Astrocyte (in vitro differentiated cells and primary cell): ENCODE data around the gene PPP3CA. TPM values are rescaled to one million over a fixed set of nuclear protein-coding genes. Genes with fewer than 3 reads are reported as not detected.

Experiments used
- DNase-seq: peaks from one replicate; pipeline ENCODE4 v3.0.0-alpha.2; 2010; ENCODE audit warnings: low read depth
- FAIRE-seq: peaks from 2 replicates; lab custom pipeline; 2011; peaks lifted over from hg19 to GRCh38; lab: Jason Lieb, UNC
- H2AFZ ChIP-seq: 2 replicates; pipeline ENCODE4 v1.6.0; 2012; ENCODE audit warnings: low read depth, low read length, inconsistent platforms
- H3K27ac ChIP-seq: 2 replicates; pipeline ENCODE4 v1.5.1; 2011; ENCODE audit warnings: low read depth, low read length, inconsistent platforms
- H3K27me3 ChIP-seq: 2 replicates; pipeline ENCODE4 v1.6.0; 2011; ENCODE audit warnings: low read length, inconsistent platforms; ENCODE audit not compliant: insufficient read depth
- H3K36me3 ChIP-seq: 2 replicates; pipeline ENCODE4 v1.5.1; 2011; ENCODE audit warnings: low read length, inconsistent platforms; ENCODE audit not compliant: insufficient read depth
- H3K4me1 ChIP-seq: 2 replicates; pipeline ENCODE4 v1.5.1; 2011; ENCODE audit warnings: low read length, inconsistent platforms; ENCODE audit not compliant: insufficient read depth
- H3K4me2 ChIP-seq: 2 replicates; pipeline ENCODE4 v1.6.0; 2012; ENCODE audit warnings: low read length, inconsistent platforms
- H3K4me3 ChIP-seq: 2 replicates; pipeline ENCODE4 v1.5.1; 2011; ENCODE audit warnings: low read depth, mild to moderate bottlenecking, low read length, inconsistent platforms; ENCODE audit not compliant: insufficient read depth
- H3K79me2 ChIP-seq: 2 replicates; pipeline ENCODE4 v1.6.0; 2012; ENCODE audit warnings: mild to moderate bottlenecking, low read length, inconsistent platforms; ENCODE audit not compliant: insufficient read depth
- H3K9ac ChIP-seq: 2 replicates; pipeline ENCODE4 v1.6.0; 2012; ENCODE audit warnings: mild to moderate bottlenecking, low read length, inconsistent platforms
- H3K9me3 ChIP-seq: 2 replicates; pipeline ENCODE4 v1.5.1; 2012; ENCODE audit warnings: low read depth, mild to moderate bottlenecking, low read length, inconsistent platforms; ENCODE audit not compliant: insufficient read depth
- H4K20me1 ChIP-seq: 2 replicates; pipeline ENCODE4 v1.6.0; 2012; ENCODE audit warnings: low read length, inconsistent platforms; ENCODE audit not compliant: insufficient read depth
- H3K27ac Mint-ChIP-seq: one replicate; pipeline ENCODE4 v1.8.0; 2021; ENCODE audit warnings: mild to moderate bottlenecking, mixed read lengths; ENCODE audit not compliant: unreplicated experiment
- H3K27me3 Mint-ChIP-seq: one replicate; pipeline ENCODE4 v1.8.0; 2021; ENCODE audit warnings: low read depth, mixed read lengths; ENCODE audit not compliant: unreplicated experiment
- H3K36me3 Mint-ChIP-seq: one replicate; pipeline ENCODE4 v1.8.0; 2021; ENCODE audit warnings: low read depth, mixed read lengths; ENCODE audit not compliant: unreplicated experiment
- H3K4me1 Mint-ChIP-seq: one replicate; pipeline ENCODE4 v1.8.0; 2021; ENCODE audit warnings: low read depth, mixed read lengths; ENCODE audit not compliant: unreplicated experiment
- H3K4me3 Mint-ChIP-seq: one replicate; pipeline ENCODE4 v1.8.0; 2021; ENCODE audit warnings: mild to moderate bottlenecking, moderate library complexity, mixed read lengths; ENCODE audit not compliant: unreplicated experiment
- H3K9me3 Mint-ChIP-seq: one replicate; pipeline ENCODE4 v1.8.0; 2021; ENCODE audit warnings: mild to moderate bottlenecking, mixed read lengths; ENCODE audit not compliant: unreplicated experiment
- EZH2 ChIP-seq: IDR thresholded peaks from 2 replicates; pipeline ENCODE4 v1.6.1; 2012; ENCODE audit warnings: mild to moderate bottlenecking, low read length, inconsistent platforms; ENCODE audit not compliant: insufficient read depth
- total RNA-seq: library from RNA; stranded (reverse); gene quantifications from 2 replicates; pipeline ENCODE4 v1.2.1, GENCODE V29; 2021
- TF ChIP-seq, protein P1 (sequence below): IDR thresholded peaks from 2 replicates; pipeline ENCODE4 v1.5.1; 2011; ENCODE audit warnings: low read depth, mild to moderate bottlenecking, inconsistent platforms, low read length, moderate library complexity; ENCODE audit not compliant: insufficient read depth

The PPP3CA gene
- total RNA-seq, 1 donor from 2014 or later: 101 TPM

DNA sequence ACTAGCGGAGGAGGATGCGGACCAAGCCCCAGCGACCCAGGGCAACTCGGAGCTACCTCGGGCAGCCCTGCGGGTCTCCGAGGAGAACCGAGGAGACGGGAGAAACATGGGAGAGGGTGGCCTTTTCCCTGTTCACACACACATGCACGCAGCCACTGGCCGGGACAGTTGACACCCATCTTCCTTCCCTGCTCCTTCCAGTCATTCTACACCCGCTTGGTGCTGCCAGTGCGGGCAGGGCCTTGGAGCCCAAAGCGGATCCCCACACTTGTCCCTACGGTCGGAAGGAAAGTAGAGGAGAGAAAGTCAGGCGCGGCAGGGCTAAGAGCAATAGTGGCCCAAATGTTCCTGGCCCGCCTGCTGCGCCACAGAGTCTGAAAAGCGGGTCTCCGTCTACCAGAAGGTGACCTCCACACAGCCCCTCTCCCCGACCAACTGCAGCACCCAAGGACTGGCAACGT is 1.1 kb upstream of the PPP3CA start:
- Histone ChIP-seq H3K4me1 (peaks cover 15% of the 10 kb centered on the region), H3K4me2 (peak overlapping the region; percentile 97), H3K9ac (peak overlapping the region; percentile 86), H3K27ac (peak overlapping the region; percentile 85), H3K4me3 (peak overlapping the region; percentile 81), H3K36me3 (no peaks in the 10 kb centered on the region), H4K20me1 (peaks cover 22% of the 10 kb centered on the region), H3K79me2 (peaks cover 28% of the 10 kb centered on the region), H2AFZ (peak overlapping the region; percentile 90), H3K9me3 (no peaks in the 10 kb centered on the region), H3K27me3 (no peaks in the 10 kb centered on the region)
- H3K4me1 Mint-ChIP-seq: peaks cover 13% of the 10 kb centered on the region
- peak overlapping the region; percentile 96 for H3K4me3 Mint-ChIP-seq
- TF ChIP-seq, protein P1, sequence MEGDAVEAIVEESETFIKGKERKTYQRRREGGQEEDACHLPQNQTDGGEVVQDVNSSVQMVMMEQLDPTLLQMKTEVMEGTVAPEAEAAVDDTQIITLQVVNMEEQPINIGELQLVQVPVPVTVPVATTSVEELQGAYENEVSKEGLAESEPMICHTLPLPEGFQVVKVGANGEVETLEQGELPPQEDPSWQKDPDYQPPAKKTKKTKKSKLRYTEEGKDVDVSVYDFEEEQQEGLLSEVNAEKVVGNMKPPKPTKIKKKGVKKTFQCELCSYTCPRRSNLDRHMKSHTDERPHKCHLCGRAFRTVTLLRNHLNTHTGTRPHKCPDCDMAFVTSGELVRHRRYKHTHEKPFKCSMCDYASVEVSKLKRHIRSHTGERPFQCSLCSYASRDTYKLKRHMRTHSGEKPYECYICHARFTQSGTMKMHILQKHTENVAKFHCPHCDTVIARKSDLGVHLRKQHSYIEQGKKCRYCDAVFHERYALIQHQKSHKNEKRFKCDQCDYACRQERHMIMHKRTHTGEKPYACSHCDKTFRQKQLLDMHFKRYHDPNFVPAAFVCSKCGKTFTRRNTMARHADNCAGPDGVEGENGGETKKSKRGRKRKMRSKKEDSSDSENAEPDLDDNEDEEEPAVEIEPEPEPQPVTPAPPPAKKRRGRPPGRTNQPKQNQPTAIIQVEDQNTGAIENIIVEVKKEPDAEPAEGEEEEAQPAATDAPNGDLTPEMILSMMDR: no peak
- no peak for TF ChIP-seq EZH2
- H3K27me3 Mint-ChIP-seq: no peaks in the 10 kb centered on the region
- FAIRE-seq (no peak), DNase-seq (no peak)
- H3K27ac Mint-ChIP-seq: peak overlapping the region; percentile 95
- peaks cover 3% of the 10 kb centered on the region for H3K36me3 Mint-ChIP-seq
- no peaks in the 10 kb centered on the region for H3K9me3 Mint-ChIP-seq

DNA sequence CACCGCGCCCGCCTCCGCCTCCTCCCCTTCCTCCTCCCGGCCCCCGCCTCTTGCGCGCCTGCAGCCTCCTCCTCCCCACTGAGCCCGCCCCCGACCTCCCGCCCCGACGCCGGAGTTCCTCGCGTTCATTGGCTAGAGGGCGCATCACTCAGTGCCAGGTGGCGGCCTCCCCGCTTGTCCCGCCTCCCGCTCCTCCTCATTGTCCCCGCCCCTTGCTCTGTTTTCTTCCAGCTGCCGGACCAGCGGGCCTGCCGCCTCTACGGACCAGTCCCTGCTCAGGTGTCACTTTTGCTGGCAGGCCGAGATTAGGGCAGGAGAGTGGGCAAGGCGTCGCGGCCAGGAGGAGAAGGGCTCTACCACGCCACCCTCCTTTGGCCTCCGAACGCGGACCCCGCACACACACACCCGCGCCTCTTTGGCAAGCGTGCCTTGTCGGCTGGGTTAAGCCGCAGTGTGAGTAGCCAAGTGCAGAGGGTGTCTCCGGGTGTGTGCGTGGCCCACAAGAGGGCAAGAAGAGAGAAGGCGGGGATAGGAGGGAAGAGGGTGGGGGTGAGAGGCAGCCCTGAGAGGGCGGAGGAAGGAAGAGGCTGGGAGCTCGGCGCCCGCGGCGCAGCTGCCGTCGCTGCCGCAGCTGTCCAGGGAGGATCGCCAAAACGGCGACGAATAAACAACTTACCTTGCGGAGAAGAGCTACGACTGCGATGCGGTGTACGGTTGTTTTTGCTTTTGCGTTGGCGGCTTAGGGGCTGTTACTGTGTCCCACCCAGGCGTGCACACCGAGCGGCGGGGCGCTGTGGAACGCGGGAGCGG is 436 bp upstream of the PPP3CA start:
- H3K27ac ChIP-seq: peak overlapping the region; percentile 85
- peak overlapping the region; percentile 90 for H2AFZ ChIP-seq
- H3K9me3 Mint-ChIP-seq: no peaks in the 10 kb centered on the region
- H3K36me3 ChIP-seq: no peaks in the 10 kb centered on the region
- H3K27me3 Mint-ChIP-seq: no peaks in the 10 kb centered on the region
- H3K4me3 Mint-ChIP-seq: peak overlapping the region; percentile 96
- H3K4me1 Mint-ChIP-seq: peaks cover 13% of the 10 kb centered on the region
- FAIRE-seq (no peak), DNase-seq (peak; percentile 93)
- H3K27me3 ChIP-seq: no peaks in the 10 kb centered on the region
- H3K9ac ChIP-seq: peak overlapping the region; percentile 86
- H3K4me3 ChIP-seq: peak overlapping the region; percentile 81
- peaks cover 15% of the 10 kb centered on the region for H3K4me1 ChIP-seq
- no peaks in the 10 kb centered on the region for H3K9me3 ChIP-seq
- H3K27ac Mint-ChIP-seq: peak overlapping the region; percentile 95
- TF ChIP-seq, protein P1: no peak
- no peak for TF ChIP-seq EZH2
- H4K20me1 ChIP-seq: peaks cover 28% of the 10 kb centered on the region
- H3K4me2 ChIP-seq: peak overlapping the region; percentile 97
- peaks cover 3% of the 10 kb centered on the region for H3K36me3 Mint-ChIP-seq
- H3K79me2 ChIP-seq: peaks cover 34% of the 10 kb centered on the region
